CD4-positive, alpha-beta T cell (primary cell): ENCODE data around the gene ATP8A2. TPM values are rescaled to one million over a fixed set of nuclear protein-coding genes. Genes with fewer than 3 reads are reported as not detected.

Experiments
- ATAC-seq: fragments of 200-7000 bp; cut with Tn5 transposase; one replicate; pipeline ENCODE4 v1.10.0; 2022; ENCODE audit warnings: mild to moderate bottlenecking; ENCODE audit not compliant: poor library complexity
- CTCF ChIA-PET: fragments of 350-600 bp; sonication (Branson Sonifier 250); formaldehyde crosslinking; loops from one replicate; lab custom pipeline; 2021; ENCODE audit warnings: antibody characterized with exemption, inconsistent platforms; lab: Charles Lee
- POLR2A ChIA-PET: fragments of 350-600 bp; sonication (Branson Sonifier 250); formaldehyde crosslinking; loops from one replicate; lab custom pipeline; 2021; ENCODE audit warnings: antibody characterized with exemption, inconsistent platforms; lab: Charles Lee
- DNase-seq, 14 experiments: peaks; one replicate each; pipeline ENCODE4 v3.0.0-alpha.2; 2013 to 2020; ENCODE audit warnings: mixed read lengths in 2 of 14
- H3K27ac ChIP-seq, 2 donors: one replicate each; pipeline versions ENCODE4 v1.5.1 to v1.7.0; 2013; ENCODE audit warnings: low read length in 2 of 2, low read depth in 1 of 2, mild to moderate bottlenecking in 1 of 2
- H3K27me3 ChIP-seq, 2 experiments: 1 replicate in 1 of 2; 2 replicates in 1 of 2; pipeline versions ENCODE4 v1.6.1 to v1.7.0; 2013; ENCODE audit warnings: low read length in 2 of 2, control low read depth in 1 of 2, mild to moderate bottlenecking in 1 of 2, moderate library complexity in 1 of 2; ENCODE audit not compliant: insufficient read depth in 2 of 2, control insufficient read depth in 1 of 2
- H3K36me3 ChIP-seq: one replicate; pipeline ENCODE4 v1.6.1; 2013; ENCODE audit warnings: low read length, control low read depth; ENCODE audit not compliant: insufficient read depth
- H3K4me1 ChIP-seq: one replicate; pipeline ENCODE4 v1.6.1; 2013; ENCODE audit warnings: low read length, control low read depth; ENCODE audit not compliant: insufficient read depth
- H3K4me3 ChIP-seq: one replicate; pipeline ENCODE4 v1.5.1; 2013; ENCODE audit warnings: mild to moderate bottlenecking, low read length, moderate library complexity
- H3K9me3 ChIP-seq, 2 experiments: 1 replicate in 1 of 2; 2 replicates in 1 of 2; pipeline versions ENCODE4 v1.6.1 to v1.7.0; 2013; ENCODE audit warnings: low read length in 2 of 2, mild to moderate bottlenecking in 2 of 2, control low read depth in 1 of 2, moderate library complexity in 1 of 2; ENCODE audit not compliant: control insufficient read depth in 1 of 2, insufficient read depth in 1 of 2
- H3K27ac Mint-ChIP-seq: one replicate; pipeline ENCODE4 v1.8.0; 2020; ENCODE audit warnings: mixed read lengths
- H3K27me3 Mint-ChIP-seq: one replicate; pipeline ENCODE4 v1.8.0; 2021; ENCODE audit warnings: mixed read lengths
- H3K36me3 Mint-ChIP-seq: one replicate; pipeline ENCODE4 v1.8.0; 2021; ENCODE audit warnings: low read depth, mixed read lengths
- H3K4me1 Mint-ChIP-seq: one replicate; pipeline ENCODE4 v1.8.0; 2021; ENCODE audit warnings: low read depth, mixed read lengths
- H3K4me3 Mint-ChIP-seq: one replicate; pipeline ENCODE4 v1.8.0; 2020; ENCODE audit warnings: mild to moderate bottlenecking, mixed read lengths
- H3K9me3 Mint-ChIP-seq: one replicate; pipeline ENCODE4 v1.8.0; 2020; ENCODE audit warnings: mixed read lengths
- CTCF ChIP-seq: fragments of 200-600 bp; IDR thresholded peaks from one replicate; pipeline ENCODE4 v1.8.0; 2022; ENCODE audit warnings: antibody characterized with exemption, mild to moderate bottlenecking
- intact Hi-C, 2 experiments: fragments of 100-400 bp; cut with DNase I in 1 of 2; cut with micrococcal nuclease in 1 of 2; formaldehyde crosslinking; loops; one replicate each; pipeline versions ENCODE4 v1.15.1 to v1.9.0; 2023 to 2025; cut with DNase I, micrococcal nuclease
- total RNA-seq, 174 experiments: library from RNA in 2 of 174; stranded (reverse) in 2 of 174; gene quantifications; one replicate each; pipeline ENCODE4 v1.2.3 and lab custom pipeline; 2021 to 2026

ATP8A2 gene
- total RNA-seq, 2 experiments from 2014 or later = 0.22 to 0.36 TPM

GRCh38 chr13:25727810-25728209, 356.0 kb downstream of the ATP8A2 start:
- CTCF ChIA-PET = no interaction called here
- peaks cover 14% of the 10 kb centered on the region for H3K27me3 Mint-ChIP-seq
- H3K4me3 Mint-ChIP-seq = no peak overlapping the region
- ATAC-seq (no peak), DNase-seq (no peak)
- no peaks in the 10 kb centered on the region for H3K27me3 ChIP-seq
- POLR2A ChIA-PET = no interaction called here
- intact Hi-C loops = no loop called here
- H3K4me1 Mint-ChIP-seq = no peaks in the 10 kb centered on the region
- no peaks in the 10 kb centered on the region for H3K4me1 ChIP-seq
- H3K27ac Mint-ChIP-seq = no peak overlapping the region
- H3K9me3 Mint-ChIP-seq = no peaks in the 10 kb centered on the region
- H3K9me3 ChIP-seq = no peaks in the 10 kb centered on the region
- TF ChIP-seq CTCF = no peak
- H3K36me3 Mint-ChIP-seq = no peaks in the 10 kb centered on the region
- H3K27ac ChIP-seq = no peak overlapping the region
- H3K4me3 ChIP-seq = no peak overlapping the region
- no peaks in the 10 kb centered on the region for H3K36me3 ChIP-seq

GRCh38 chr13:25729201-25729600, 357.4 kb downstream of the ATP8A2 start:
- Histone ChIP-seq H3K27me3 (no peaks in the 10 kb centered on the region), H3K4me3 (no peak overlapping the region), H3K9me3 (no peaks in the 10 kb centered on the region), H3K36me3 (no peaks in the 10 kb centered on the region), H3K4me1 (no peaks in the 10 kb centered on the region), H3K27ac (no peak overlapping the region)
- intact Hi-C loops = no loop called here
- DNase-seq (no peak), ATAC-seq (no peak)
- Mint-ChIP-seq H3K36me3 (no peaks in the 10 kb centered on the region), H3K27me3 (peaks cover 14% of the 10 kb centered on the region), H3K4me3 (no peak overlapping the region), H3K4me1 (no peaks in the 10 kb centered on the region), H3K27ac (no peak overlapping the region), H3K9me3 (no peaks in the 10 kb centered on the region)
- no peak for TF ChIP-seq CTCF
- ChIA-PET CTCF (no interaction called here), POLR2A (no interaction called here)

GRCh38 chr13:25731037-25731436, 359.3 kb downstream of the ATP8A2 start:
- DNase-seq = no peak
- H3K36me3 ChIP-seq = no peaks in the 10 kb centered on the region
- H3K36me3 Mint-ChIP-seq = no peaks in the 10 kb centered on the region
- H3K27ac ChIP-seq = no peak overlapping the region
- H3K4me1 ChIP-seq = no peaks in the 10 kb centered on the region
- H3K9me3 Mint-ChIP-seq = no peaks in the 10 kb centered on the region
- H3K27me3 Mint-ChIP-seq = peaks cover 14% of the 10 kb centered on the region
- ATAC-seq = no peak
- H3K4me3 Mint-ChIP-seq = no peak overlapping the region
- CTCF ChIA-PET = no interaction called here
- intact Hi-C loops = no loop called here
- H3K9me3 ChIP-seq = no peaks in the 10 kb centered on the region
- no peak overlapping the region for H3K27ac Mint-ChIP-seq
- POLR2A ChIA-PET = no interaction called here
- H3K4me3 ChIP-seq = no peak overlapping the region
- H3K4me1 Mint-ChIP-seq = no peaks in the 10 kb centered on the region
- TF ChIP-seq CTCF = no peak
- no peaks in the 10 kb centered on the region for H3K27me3 ChIP-seq
